G401.6 (cell line): ENCODE results near the gene SLC7A4.
A peak's percentile ranks its signal among the peaks of the same experiment; 100 is the strongest.
"Not testable (repeated sequence)": the region's sequence is repeated elsewhere in the genome, so short reads cannot be mapped to it uniquely, and the experiment has no call there.

ENCODE experiments used
- FAIRE-seq: peaks from 2 replicates; lab custom pipeline; 2012; peaks lifted over from hg19 to GRCh38; lab: Jason Lieb, UNC

The SLC7A4 gene

GRCh38 chr22:21064425-21064824 lies 32.1 kb upstream of the SLC7A4 start:
- not testable (repeated sequence) for FAIRE-seq

- not testable (repeated sequence) for FAIRE-seq
Observed at GRCh38 chr22:21061660-21062321, 29.4 kb upstream of the SLC7A4 start.

- FAIRE-seq, result not testable (repeated sequence)
Observed at GRCh38 chr22:21060363-21060762, 28.0 kb upstream of the SLC7A4 start.

GRCh38 chr22:21055880-21056319 lies 23.5 kb upstream of the SLC7A4 start:
- FAIRE-seq, result no peak

GRCh38 chr22:21055564-21055834 lies 23.1 kb upstream of the SLC7A4 start:
- no peak for FAIRE-seq

- FAIRE-seq, result no peak
Observed at GRCh38 chr22:21054714-21055563, 22.6 kb upstream of the SLC7A4 start.

GRCh38 chr22:21054046-21054713 lies 21.8 kb upstream of the SLC7A4 start:
- FAIRE-seq, result no peak

GRCh38 chr22:21052715-21053459 lies 20.5 kb upstream of the SLC7A4 start:
- no peak for FAIRE-seq

GRCh38 chr22:21051831-21052400 lies 19.6 kb upstream of the SLC7A4 start:
- no peak for FAIRE-seq

GRCh38 chr22:21051145-21051830 lies 18.9 kb upstream of the SLC7A4 start:
- FAIRE-seq, result no peak

GRCh38 chr22:21048965-21049364 lies 16.6 kb upstream of the SLC7A4 start:
- not testable (repeated sequence) for FAIRE-seq

- FAIRE-seq, result not testable (repeated sequence)
Observed at GRCh38 chr22:21048448-21048847, 16.1 kb upstream of the SLC7A4 start.

- FAIRE-seq, result no peak
Observed at GRCh38 chr22:21047730-21048129, 15.4 kb upstream of the SLC7A4 start.

GRCh38 chr22:21047035-21047661 lies 14.8 kb upstream of the SLC7A4 start:
- no peak for FAIRE-seq

- peak; percentile 88 for FAIRE-seq
Observed at GRCh38 chr22:21045585-21046294, 13.4 kb upstream of the SLC7A4 start, which contains the start of gene LRRC74B. Gene LRRC74B (plus strand): TSS chr22:21045946. CDS start chr22:21045987, 41 bp downstream.

GRCh38 chr22:21044931-21045584 lies 12.7 kb upstream of the SLC7A4 start:
- FAIRE-seq, result no peak

- no peak for FAIRE-seq
Observed at GRCh38 chr22:21043860-21044535, 11.6 kb upstream of the SLC7A4 start.

GRCh38 chr22:21042978-21043859 lies 10.9 kb upstream of the SLC7A4 start:
- FAIRE-seq, result no peak
